Measurements from ENCODE around the gene CTU1.

The CTU1 gene

DNA sequence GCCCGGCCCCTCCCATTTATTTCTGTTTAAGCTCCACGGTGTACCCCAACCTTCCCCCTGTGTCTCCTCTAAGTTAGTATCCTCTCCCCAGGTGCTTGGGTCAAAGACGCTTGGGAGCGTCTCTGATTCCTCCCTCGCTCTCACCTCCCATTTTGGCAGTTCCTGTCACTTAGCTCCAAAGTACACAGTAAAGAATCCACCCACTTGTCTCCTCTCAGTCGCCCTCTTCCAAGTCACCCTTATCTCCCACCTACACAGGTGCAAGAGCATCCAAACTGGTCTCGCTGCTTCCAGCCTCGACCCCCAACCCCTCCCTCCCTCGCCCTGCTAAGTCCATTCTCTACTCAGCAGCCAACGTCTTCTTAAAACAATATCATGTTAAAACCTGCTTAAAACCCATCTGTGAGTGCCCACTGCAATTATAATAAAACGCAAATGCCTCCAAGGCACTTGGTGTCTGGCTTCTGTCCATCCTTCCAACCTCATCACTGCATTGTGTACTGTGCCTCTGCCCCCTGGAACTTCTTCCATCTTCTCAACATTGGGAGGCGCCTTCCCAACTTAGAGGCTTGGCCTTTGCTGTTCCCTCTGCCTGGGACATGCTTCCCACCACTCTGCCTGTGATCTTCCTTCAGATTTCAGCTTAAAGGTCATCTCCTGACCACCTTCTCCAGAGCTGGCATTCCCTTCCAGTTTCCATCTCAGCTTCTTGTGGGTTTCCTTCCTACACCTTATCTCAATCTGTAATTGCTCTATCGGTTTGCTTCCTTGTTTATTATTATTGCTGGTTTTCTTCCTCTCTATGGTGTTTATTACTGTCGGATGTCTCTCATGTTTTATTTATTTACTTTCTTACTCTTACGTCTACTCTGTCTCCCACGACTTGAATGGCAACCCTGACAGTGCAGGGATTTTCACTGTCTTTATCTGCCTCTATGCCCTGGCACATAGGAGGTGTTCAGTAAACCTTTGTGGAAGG, 16.0 kb downstream of the CTU1 start:
- Histone ChIP-seq H3K4me3 (ENCODE audit: low read length) (no peak overlapping the region), H3K27ac (ENCODE audit: low read length) (no peak overlapping the region), H3K27me3 (ENCODE audit: control insufficient read depth, insufficient read depth, low read length) (no peaks in the 10 kb centered on the region), H3K4me1 (ENCODE audit: control insufficient read depth, low read depth, low read length) (peaks cover 3% of the 10 kb centered on the region), H3K36me3 (ENCODE audit: control insufficient read depth, low read depth, low read length) (no peaks in the 10 kb centered on the region), H3K9ac (ENCODE audit: low read length) (no peak overlapping the region), H3K9me3 (ENCODE audit: control insufficient read depth, low read depth, low read length) (no peaks in the 10 kb centered on the region)

DNA sequence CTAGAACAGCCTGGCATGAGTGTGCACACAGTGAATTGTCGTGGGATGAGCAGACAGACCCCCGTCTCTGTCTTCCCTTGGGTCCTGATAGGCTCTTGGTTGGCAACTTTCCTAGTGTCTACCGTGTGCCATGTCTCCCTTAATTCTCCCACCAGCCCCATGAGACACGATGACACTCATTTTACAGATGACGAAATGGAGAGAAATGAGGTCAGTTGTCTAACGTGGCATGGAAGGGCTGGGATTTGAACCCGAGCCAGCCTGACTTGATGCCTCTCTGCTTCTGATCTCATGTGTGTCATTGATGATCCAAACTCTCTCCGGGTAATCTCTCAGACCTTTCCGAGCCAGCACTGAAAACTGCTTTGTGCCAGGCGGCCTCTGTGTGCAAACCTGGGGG, 17.1 kb downstream of the CTU1 start:
- Histone ChIP-seq H3K9me3 (ENCODE audit: control insufficient read depth, low read depth, low read length) (no peaks in the 10 kb centered on the region), H3K27me3 (ENCODE audit: control insufficient read depth, insufficient read depth, low read length) (no peaks in the 10 kb centered on the region), H3K9ac (ENCODE audit: low read length) (no peak overlapping the region), H3K4me1 (ENCODE audit: control insufficient read depth, low read depth, low read length) (peaks cover 3% of the 10 kb centered on the region), H3K36me3 (ENCODE audit: control insufficient read depth, low read depth, low read length) (no peaks in the 10 kb centered on the region), H3K4me3 (ENCODE audit: low read length) (no peak overlapping the region), H3K27ac (ENCODE audit: low read length) (no peak overlapping the region)

DNA sequence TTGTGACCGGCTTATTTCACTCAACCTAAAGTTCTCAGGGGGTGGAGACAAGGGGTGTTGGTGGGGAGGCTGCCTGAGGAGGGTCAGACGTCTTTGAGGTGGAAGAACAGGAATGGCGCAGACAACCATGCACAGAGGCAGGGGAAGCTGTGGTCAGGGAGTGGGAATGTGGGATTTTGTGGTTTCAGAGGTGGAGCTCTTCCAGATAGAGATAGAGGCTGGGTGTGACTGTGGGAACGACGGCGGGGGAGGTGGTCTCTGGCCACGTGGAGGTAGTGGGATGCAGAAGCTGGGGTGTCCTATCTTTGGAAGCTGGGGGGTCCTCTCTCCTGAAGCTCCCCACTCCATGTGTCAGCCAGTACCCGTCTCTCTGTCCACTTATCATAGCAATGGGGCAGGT, 17.7 kb downstream of the CTU1 start:
- Histone ChIP-seq H3K9ac (ENCODE audit: low read length) (no peak overlapping the region), H3K4me3 (ENCODE audit: low read length) (no peak overlapping the region), H3K27me3 (ENCODE audit: control insufficient read depth, insufficient read depth, low read length) (no peaks in the 10 kb centered on the region), H3K9me3 (ENCODE audit: control insufficient read depth, low read depth, low read length) (no peaks in the 10 kb centered on the region), H3K36me3 (ENCODE audit: control insufficient read depth, low read depth, low read length) (no peaks in the 10 kb centered on the region), H3K4me1 (ENCODE audit: control insufficient read depth, low read depth, low read length) (peaks cover 3% of the 10 kb centered on the region), H3K27ac (ENCODE audit: low read length) (no peak overlapping the region)

DNA sequence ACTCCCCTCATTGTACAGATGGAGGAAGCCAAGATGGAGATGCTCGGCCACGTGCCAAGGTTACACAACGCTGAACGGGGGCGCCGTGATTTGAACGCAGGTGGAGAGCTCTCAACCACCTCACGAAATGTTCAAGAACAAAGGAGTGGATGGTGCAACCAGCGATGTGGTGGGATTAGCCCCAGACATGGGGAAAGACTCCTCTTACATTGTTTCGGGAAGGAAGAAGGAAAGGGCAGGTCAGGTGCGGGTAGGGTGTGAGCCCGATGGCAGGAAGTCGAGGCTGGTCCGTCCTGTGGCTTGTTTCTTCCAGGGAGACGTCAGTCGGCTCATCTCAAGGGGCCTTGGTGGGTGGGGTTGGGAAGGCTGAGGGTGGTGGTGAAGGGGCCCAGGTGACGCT, 18.4 kb downstream of the CTU1 start:
- no peaks in the 10 kb centered on the region for H3K36me3 ChIP-seq (ENCODE audit: control insufficient read depth, low read depth, low read length)
- H3K9me3 ChIP-seq (ENCODE audit: control insufficient read depth, low read depth, low read length), result no peaks in the 10 kb centered on the region
- no peak overlapping the region for H3K9ac ChIP-seq (ENCODE audit: low read length)

DNA sequence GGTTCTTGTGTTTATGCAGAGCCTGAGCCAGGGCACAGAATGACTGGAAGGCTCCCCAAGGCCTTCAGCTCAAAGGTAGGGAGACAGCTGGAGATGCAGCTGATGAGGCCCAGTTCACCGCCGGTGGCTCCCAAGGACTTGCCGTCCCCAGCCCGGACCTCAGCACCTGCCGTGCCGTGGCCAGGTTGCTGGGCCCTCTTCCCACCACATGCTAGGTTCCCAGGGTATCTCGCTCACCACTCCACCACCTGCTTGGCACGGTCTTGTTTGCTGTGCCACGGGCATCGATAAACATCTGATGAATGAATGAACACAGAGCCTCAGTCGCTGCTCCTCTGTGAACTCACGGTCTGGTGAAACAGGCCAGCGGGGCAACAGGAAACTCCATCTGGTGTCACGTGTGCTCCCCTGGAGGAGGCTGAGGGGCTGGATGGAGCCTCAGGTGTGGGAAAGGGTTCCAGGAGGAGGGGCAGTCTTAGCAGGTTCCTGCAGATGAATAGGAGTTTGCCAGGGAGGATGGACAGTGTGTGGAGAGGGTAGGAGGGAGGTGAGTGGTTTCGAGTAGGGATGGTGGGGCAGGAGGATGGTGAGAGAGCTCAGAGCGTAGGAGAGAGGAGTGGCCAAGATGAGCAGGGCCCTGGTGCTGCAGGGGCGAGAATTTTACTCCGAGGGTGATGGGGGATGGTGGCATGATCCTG, 21.9 kb downstream of the CTU1 start:
- H3K9ac ChIP-seq (ENCODE audit: low read length), result no peak overlapping the region
- H3K4me1 ChIP-seq (ENCODE audit: control insufficient read depth, low read depth, low read length), result no peaks in the 10 kb centered on the region
- no peaks in the 10 kb centered on the region for H3K36me3 ChIP-seq (ENCODE audit: control insufficient read depth, low read depth, low read length)
- H3K27me3 ChIP-seq (ENCODE audit: control insufficient read depth, insufficient read depth, low read length), result no peaks in the 10 kb centered on the region
- no peak overlapping the region for H3K4me3 ChIP-seq (ENCODE audit: low read length)
- H3K9me3 ChIP-seq (ENCODE audit: control insufficient read depth, low read depth, low read length), result no peaks in the 10 kb centered on the region
- no peak overlapping the region for H3K27ac ChIP-seq (ENCODE audit: low read length)

More for the DNA sequence above, 18.4 kb downstream of the CTU1 start:
- Histone ChIP-seq H3K27ac (ENCODE audit: low read length) (no peak overlapping the region), H3K27me3 (ENCODE audit: control insufficient read depth, insufficient read depth, low read length) (no peaks in the 10 kb centered on the region), H3K4me3 (ENCODE audit: low read length) (no peak overlapping the region), H3K4me1 (ENCODE audit: control insufficient read depth, low read depth, low read length) (peaks cover 3% of the 10 kb centered on the region)

DNA sequence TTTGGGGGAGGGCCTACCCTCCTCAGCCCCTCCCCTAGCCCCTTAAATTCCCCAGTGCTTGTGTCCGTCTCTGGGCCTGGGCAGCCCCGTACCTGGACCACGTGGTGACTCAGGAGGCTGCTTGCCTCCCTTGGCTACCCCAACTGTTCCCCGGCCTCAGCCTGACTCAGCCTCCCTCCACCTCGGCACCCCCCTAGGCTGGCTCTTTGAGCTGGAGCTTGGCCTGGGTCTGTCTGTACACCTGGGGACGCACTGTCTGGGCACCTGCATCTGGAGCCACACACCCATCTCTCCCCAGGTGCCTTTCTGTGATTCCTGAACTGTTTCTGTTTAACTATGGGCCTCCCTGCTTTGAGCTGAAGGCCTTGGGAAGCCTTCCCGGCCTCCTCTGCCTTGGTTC, 23.7 kb downstream of the CTU1 start:
- Histone ChIP-seq H3K9me3 (ENCODE audit: control insufficient read depth, low read depth, low read length) (no peaks in the 10 kb centered on the region), H3K4me1 (ENCODE audit: control insufficient read depth, low read depth, low read length) (no peaks in the 10 kb centered on the region), H3K36me3 (ENCODE audit: control insufficient read depth, low read depth, low read length) (no peaks in the 10 kb centered on the region), H3K27ac (ENCODE audit: low read length) (no peak overlapping the region), H3K27me3 (ENCODE audit: control insufficient read depth, insufficient read depth, low read length) (no peaks in the 10 kb centered on the region), H3K4me3 (ENCODE audit: low read length) (no peak overlapping the region), H3K9ac (ENCODE audit: low read length) (no peak overlapping the region)

DNA sequence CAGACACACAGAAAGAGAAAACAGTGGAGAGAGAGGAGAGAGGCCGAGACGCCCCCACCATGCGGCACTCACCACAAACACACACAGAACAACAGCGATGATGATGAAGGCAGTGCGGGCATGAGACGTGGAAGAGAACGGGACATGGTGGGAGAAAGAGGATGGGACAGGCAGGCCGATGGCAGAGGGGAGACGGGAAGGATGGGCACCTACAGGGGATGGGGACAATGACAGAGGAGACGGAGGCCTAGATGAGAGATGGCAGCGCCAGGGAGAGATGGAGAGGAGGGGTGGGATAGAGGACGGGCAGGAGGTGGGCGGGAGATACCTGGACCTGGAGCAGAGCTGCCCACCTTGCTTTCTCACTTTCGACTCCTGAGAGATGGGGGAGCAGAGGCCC, 24.4 kb downstream of the CTU1 start:
- no peaks in the 10 kb centered on the region for H3K36me3 ChIP-seq (ENCODE audit: control insufficient read depth, low read depth, low read length)
- H3K9me3 ChIP-seq (ENCODE audit: control insufficient read depth, low read depth, low read length), result no peaks in the 10 kb centered on the region
- no peaks in the 10 kb centered on the region for H3K27me3 ChIP-seq (ENCODE audit: control insufficient read depth, insufficient read depth, low read length)
- no peak overlapping the region for H3K4me3 ChIP-seq (ENCODE audit: low read length)
- H3K9ac ChIP-seq (ENCODE audit: low read length), result no peak overlapping the region
- no peaks in the 10 kb centered on the region for H3K4me1 ChIP-seq (ENCODE audit: control insufficient read depth, low read depth, low read length)
- no peak overlapping the region for H3K27ac ChIP-seq (ENCODE audit: low read length)

DNA sequence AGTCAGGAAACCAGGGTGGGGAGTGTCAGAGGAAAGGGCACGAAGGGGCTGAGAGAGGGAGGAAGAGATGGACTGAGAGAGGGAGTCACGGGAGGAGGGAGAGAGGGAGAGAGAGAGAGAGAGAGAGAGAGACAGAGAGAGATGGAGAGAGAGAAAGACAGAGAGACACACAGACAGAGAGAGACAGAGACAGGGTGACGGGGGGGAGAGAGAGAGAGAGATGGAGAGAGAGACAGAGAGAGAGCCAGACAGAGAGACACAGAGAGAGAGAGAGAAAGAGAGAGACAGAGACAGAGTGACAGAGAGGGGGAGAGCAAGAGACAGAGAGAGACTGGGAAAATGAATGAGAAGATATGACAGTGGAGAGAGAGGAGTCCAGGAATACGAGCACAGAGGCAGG, 25.0 kb downstream of the CTU1 start:
- Histone ChIP-seq H3K9ac (ENCODE audit: low read length) (no peak overlapping the region), H3K27ac (ENCODE audit: low read length) (no peak overlapping the region), H3K27me3 (ENCODE audit: control insufficient read depth, insufficient read depth, low read length) (no peaks in the 10 kb centered on the region), H3K36me3 (ENCODE audit: control insufficient read depth, low read depth, low read length) (no peaks in the 10 kb centered on the region), H3K4me3 (ENCODE audit: low read length) (no peak overlapping the region), H3K9me3 (ENCODE audit: control insufficient read depth, low read depth, low read length) (no peaks in the 10 kb centered on the region), H3K4me1 (ENCODE audit: control insufficient read depth, low read depth, low read length) (no peaks in the 10 kb centered on the region)

DNA sequence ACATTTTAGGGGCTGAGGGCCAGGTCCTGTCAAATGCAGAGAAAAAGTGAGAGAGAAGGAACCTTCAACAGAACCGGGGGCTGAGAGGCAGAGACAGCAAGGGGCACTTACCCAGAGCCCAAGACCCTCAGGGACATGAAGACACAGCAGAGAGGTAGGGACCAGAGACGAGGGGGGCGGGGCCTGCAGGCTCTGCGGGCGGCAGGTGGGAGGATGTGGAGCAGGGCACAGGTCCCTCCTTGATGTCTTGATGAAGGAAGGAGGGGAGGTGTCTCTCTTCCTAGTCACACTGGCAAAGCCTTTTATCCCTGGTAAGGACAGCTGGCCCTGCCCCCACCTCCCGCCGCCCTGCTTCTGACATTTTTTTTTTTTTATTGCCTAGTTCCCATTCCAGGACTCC, 25.6 kb downstream of the CTU1 start, which contains the start of gene KLK14:
TSS of gene KLK14 (minus strand) at position 277 of the 400 bp plus-strand sequence. CDS start at position 4, 273 bp downstream.
- H3K27me3 ChIP-seq (ENCODE audit: control insufficient read depth, insufficient read depth, low read length), result no peaks in the 10 kb centered on the region
- H3K9ac ChIP-seq (ENCODE audit: low read length), result no peak within 1 kb of the TSS
- no peaks in the 10 kb centered on the region for H3K36me3 ChIP-seq (ENCODE audit: control insufficient read depth, low read depth, low read length)
- H3K9me3 ChIP-seq (ENCODE audit: control insufficient read depth, low read depth, low read length), result no peaks in the 10 kb centered on the region
- H3K27ac ChIP-seq (ENCODE audit: low read length), result no peak within 1 kb of the TSS
- no peaks in the 10 kb centered on the region for H3K4me1 ChIP-seq (ENCODE audit: control insufficient read depth, low read depth, low read length)
- no peak within 1 kb of the TSS for H3K4me3 ChIP-seq (ENCODE audit: low read length)

DNA sequence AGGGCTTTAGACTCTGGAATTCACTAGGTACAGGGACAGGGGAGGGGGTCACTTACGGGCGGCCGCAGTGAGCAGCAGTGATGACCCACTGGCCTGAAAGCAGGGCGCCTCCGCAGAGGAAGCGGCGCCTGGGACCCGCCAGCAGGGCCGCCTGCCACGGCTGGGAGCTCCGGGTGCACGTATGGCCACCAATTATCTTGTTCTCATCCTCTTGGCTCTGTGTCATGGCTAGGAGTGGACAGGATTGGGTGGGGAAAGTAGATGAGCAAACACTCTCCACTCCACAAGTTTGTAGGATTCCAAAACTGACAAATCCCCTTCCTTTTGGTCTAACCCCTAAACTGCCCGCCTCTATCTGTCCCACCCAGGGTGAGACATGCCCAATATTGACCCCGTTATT, 26.7 kb downstream of the CTU1 start:
- Histone ChIP-seq H3K9me3 (ENCODE audit: control insufficient read depth, low read depth, low read length) (no peaks in the 10 kb centered on the region), H3K4me3 (ENCODE audit: low read length) (no peak overlapping the region), H3K4me1 (ENCODE audit: control insufficient read depth, low read depth, low read length) (peaks cover 4% of the 10 kb centered on the region), H3K9ac (ENCODE audit: low read length) (no peak overlapping the region), H3K36me3 (ENCODE audit: control insufficient read depth, low read depth, low read length) (no peaks in the 10 kb centered on the region), H3K27me3 (ENCODE audit: control insufficient read depth, insufficient read depth, low read length) (no peaks in the 10 kb centered on the region), H3K27ac (ENCODE audit: low read length) (no peak overlapping the region)

DNA sequence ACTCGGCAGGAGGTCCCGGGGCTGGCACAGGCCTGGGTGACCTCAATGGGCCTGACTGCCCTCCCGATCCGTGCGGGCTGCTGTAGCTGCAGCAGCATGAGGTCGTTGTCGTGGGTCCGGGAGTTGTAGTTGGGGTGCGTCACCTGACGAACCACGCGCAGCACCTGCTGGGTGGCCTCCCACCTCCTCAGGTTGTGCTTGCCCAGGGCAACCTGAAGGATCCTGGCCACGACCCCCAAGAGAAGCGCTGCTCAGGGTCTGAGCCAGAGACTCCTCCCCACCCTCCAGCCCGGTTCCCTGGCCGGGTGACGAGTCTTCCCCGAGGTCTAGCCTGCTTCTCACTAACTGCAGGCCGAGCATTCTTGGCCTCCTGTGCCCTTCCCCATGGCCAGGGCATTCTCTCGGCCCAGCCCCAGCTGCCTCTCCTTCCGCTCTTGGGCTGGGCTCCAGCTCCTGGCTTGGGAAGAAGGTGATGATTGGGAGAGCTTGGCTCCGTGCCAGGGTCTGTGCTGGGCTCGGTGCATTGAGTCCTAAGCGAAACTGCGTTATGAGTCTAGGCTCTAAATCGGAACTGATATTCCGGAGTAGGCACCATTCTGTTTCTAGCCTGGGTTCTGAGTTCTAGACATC, 28.6 kb downstream of the CTU1 start:
- Histone ChIP-seq H3K4me3 (ENCODE audit: low read length) (no peak overlapping the region), H3K9ac (ENCODE audit: low read length) (no peak overlapping the region), H3K27ac (ENCODE audit: low read length) (no peak overlapping the region), H3K36me3 (ENCODE audit: control insufficient read depth, low read depth, low read length) (no peaks in the 10 kb centered on the region), H3K27me3 (ENCODE audit: control insufficient read depth, insufficient read depth, low read length) (no peaks in the 10 kb centered on the region), H3K4me1 (ENCODE audit: control insufficient read depth, low read depth, low read length) (peaks cover 9% of the 10 kb centered on the region), H3K9me3 (ENCODE audit: control insufficient read depth, low read depth, low read length) (no peaks in the 10 kb centered on the region)

Measured in iPS-18a (cell line).